22Rv1 (cell line): ENCODE measurements around the gene CASP5.

Source experiments
- CTCF ChIP-seq: fragments of 450-650 bp; IDR thresholded peaks from 2 replicates; pipeline ENCODE4 v1.5.1; 2017; ENCODE audit warnings: mild to moderate bottlenecking
- ZFX ChIP-seq: fragments of 450-650 bp; IDR thresholded peaks from 2 replicates; pipeline ENCODE4 v1.6.1; 2017; ENCODE audit warnings: antibody characterized with exemption, borderline replicate concordance

DNA sequence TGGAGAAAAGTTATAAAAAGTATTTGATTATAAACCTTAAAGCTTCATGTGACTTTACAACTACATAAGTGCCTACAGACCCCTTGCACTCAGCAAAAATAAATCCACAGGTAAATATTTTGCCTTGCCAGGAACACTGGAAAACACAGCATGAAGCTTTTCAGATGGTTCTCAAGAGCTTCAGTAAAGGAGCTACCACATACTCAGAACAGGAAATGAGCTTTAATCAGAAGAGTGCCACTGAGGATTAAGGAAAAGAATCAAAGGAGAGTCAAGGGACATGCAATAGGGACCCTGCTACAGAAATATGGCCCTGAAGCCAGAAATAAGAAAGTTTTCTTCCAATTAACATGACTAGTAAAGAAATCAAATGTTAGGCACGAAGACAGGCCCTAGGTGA lies 10.8 kb upstream of the CASP5 start:
- TF ChIP-seq CTCF (no peak), ZFX (no peak)
